ENCODE data around the gene MEF2D. TPM values are rescaled to one million over a fixed set of nuclear protein-coding genes. Genes with fewer than 3 reads are reported as not detected.

MEF2D gene
- total RNA-seq, 1 experiment from 2014 or later: 10.0 TPM

GRCh38 chr1:156480016-156480370 lies 20.6 kb downstream of the MEF2D start:
- no peaks in the 10 kb centered on the region for H3K27me3 ChIP-seq
- no peak overlapping the region for H3K4me3 ChIP-seq
- DNase-seq: no peak
- no peaks in the 10 kb centered on the region for H3K9me3 ChIP-seq (replicated peaks)
- peaks cover 23% of the 10 kb centered on the region for H3K36me3 ChIP-seq
- H3K27ac ChIP-seq: no peak overlapping the region
- H3K4me1 ChIP-seq: peaks cover 14% of the 10 kb centered on the region; the same call in 1 of the 2 replicates

- Histone ChIP-seq H3K9me3 (replicated peaks) (no peaks in the 10 kb centered on the region), H3K27me3 (no peaks in the 10 kb centered on the region), H3K4me1 (peaks cover 14% of the 10 kb centered on the region; the same call in 1 of the 2 replicates), H3K4me3 (no peak overlapping the region), H3K36me3 (peaks cover 26% of the 10 kb centered on the region), H3K27ac (no peak overlapping the region)
- no peak for DNase-seq
Measured at GRCh38 chr1:156479093-156480015, 21.2 kb downstream of the MEF2D start.

- Histone ChIP-seq H3K4me3 (no peak overlapping the region), H3K9me3 (replicated peaks) (no peaks in the 10 kb centered on the region), H3K4me1 (peaks cover 14% of the 10 kb centered on the region; the same call in 1 of the 2 replicates), H3K27ac (no peak overlapping the region), H3K36me3 (peaks cover 36% of the 10 kb centered on the region), H3K27me3 (no peaks in the 10 kb centered on the region)
- DNase-seq: no peak
Measured at GRCh38 chr1:156478250-156478627, 22.3 kb downstream of the MEF2D start.

- DNase-seq: no peak
- H3K4me1 ChIP-seq: peaks cover 14% of the 10 kb centered on the region; the same call in 1 of the 2 replicates
- H3K27me3 ChIP-seq: no peaks in the 10 kb centered on the region
- no peak overlapping the region for H3K4me3 ChIP-seq
- H3K9me3 ChIP-seq (replicated peaks): no peaks in the 10 kb centered on the region
- H3K27ac ChIP-seq: no peak overlapping the region
- H3K36me3 ChIP-seq: peaks cover 36% of the 10 kb centered on the region
Measured at GRCh38 chr1:156477526-156478249, 22.9 kb downstream of the MEF2D start.

- Histone ChIP-seq H3K9me3 (replicated peaks) (no peaks in the 10 kb centered on the region), H3K27ac (no peak overlapping the region; the same call in 1 of the 2 replicates), H3K4me1 (peaks cover 14% of the 10 kb centered on the region; the same call in 1 of the 2 replicates), H3K36me3 (peaks cover 36% of the 10 kb centered on the region), H3K4me3 (no peak overlapping the region), H3K27me3 (no peaks in the 10 kb centered on the region)
- DNase-seq: peak; percentile 53 to 78
Measured at GRCh38 chr1:156476501-156477298, 23.9 kb downstream of the MEF2D start.

- no peak overlapping the region; the same call in 1 of the 2 replicates for H3K27ac ChIP-seq
- peaks cover 30% of the 10 kb centered on the region for H3K36me3 ChIP-seq
- no peak overlapping the region for H3K4me3 ChIP-seq
- no peaks in the 10 kb centered on the region for H3K9me3 ChIP-seq (replicated peaks)
- peak in 1 of 2 experiments; percentile 10 for DNase-seq
- H3K4me1 ChIP-seq: peaks cover 14% of the 10 kb centered on the region; the same call in 1 of the 2 replicates
- no peaks in the 10 kb centered on the region for H3K27me3 ChIP-seq
Measured at GRCh38 chr1:156475568-156476500, 24.7 kb downstream of the MEF2D start.

- H3K36me3 ChIP-seq: peaks cover 24% of the 10 kb centered on the region
- peaks cover 14% of the 10 kb centered on the region; the same call in 1 of the 2 replicates for H3K4me1 ChIP-seq
- H3K4me3 ChIP-seq: no peak overlapping the region
- no peaks in the 10 kb centered on the region for H3K27me3 ChIP-seq
- no peak for DNase-seq
- H3K9me3 ChIP-seq (replicated peaks): no peaks in the 10 kb centered on the region
- no peak overlapping the region for H3K27ac ChIP-seq
Measured at GRCh38 chr1:156474966-156475365, 25.6 kb downstream of the MEF2D start.

- H3K4me1 ChIP-seq: peaks cover 4% of the 10 kb centered on the region; the same call in 1 of the 2 replicates
- no peaks in the 10 kb centered on the region for H3K27me3 ChIP-seq
- H3K4me3 ChIP-seq: no peak overlapping the region
- H3K36me3 ChIP-seq: peaks cover 18% of the 10 kb centered on the region; the same call in 1 of the 2 replicates
- no peak for DNase-seq
- H3K9me3 ChIP-seq (replicated peaks): no peaks in the 10 kb centered on the region
- H3K27ac ChIP-seq: no peak overlapping the region
Measured at GRCh38 chr1:156471496-156472490, 28.8 kb downstream of the MEF2D start.

- Histone ChIP-seq H3K27ac (no peak overlapping the region), H3K36me3 (peaks cover 17% of the 10 kb centered on the region; the same call in 1 of the 2 replicates)
- no peak for DNase-seq
Measured at GRCh38 chr1:156470473-156470872, 30.1 kb downstream of the MEF2D start.

GRCh38 chr1:156468693-156469345 lies 31.8 kb downstream of the MEF2D start:
- no peaks in the 10 kb centered on the region for H3K27me3 ChIP-seq
- H3K27ac ChIP-seq: no peak overlapping the region
- no peaks in the 10 kb centered on the region for H3K4me1 ChIP-seq
- DNase-seq: no peak
- H3K36me3 ChIP-seq: peaks cover 9% of the 10 kb centered on the region; the same call in 1 of the 2 replicates
- no peak overlapping the region for H3K4me3 ChIP-seq
- no peaks in the 10 kb centered on the region for H3K9me3 ChIP-seq (replicated peaks)

More at GRCh38 chr1:156470473-156470872, 30.1 kb downstream of the MEF2D start:
- H3K4me3 ChIP-seq: no peak overlapping the region
- no peaks in the 10 kb centered on the region for H3K9me3 ChIP-seq (replicated peaks)
- no peaks in the 10 kb centered on the region for H3K4me1 ChIP-seq
- H3K27me3 ChIP-seq: no peaks in the 10 kb centered on the region

- peaks cover 3% of the 10 kb centered on the region; the same call in 1 of the 2 replicates for H3K36me3 ChIP-seq
- no peaks in the 10 kb centered on the region for H3K4me1 ChIP-seq
- no peaks in the 10 kb centered on the region for H3K9me3 ChIP-seq (replicated peaks)
- DNase-seq: no peak
- H3K27ac ChIP-seq: no peak overlapping the region
- H3K27me3 ChIP-seq: no peaks in the 10 kb centered on the region
- no peak overlapping the region for H3K4me3 ChIP-seq
Measured at GRCh38 chr1:156467906-156468305, 32.7 kb downstream of the MEF2D start.

GRCh38 chr1:156467385-156467784 lies 33.2 kb downstream of the MEF2D start:
- H3K4me1 ChIP-seq: no peaks in the 10 kb centered on the region

More at GRCh38 chr1:156467385-156467784, 33.2 kb downstream of the MEF2D start:
- H3K36me3 ChIP-seq: peaks cover 3% of the 10 kb centered on the region; the same call in 1 of the 2 replicates
- H3K27ac ChIP-seq: no peak overlapping the region
- H3K27me3 ChIP-seq: no peaks in the 10 kb centered on the region
- H3K9me3 ChIP-seq (replicated peaks): no peaks in the 10 kb centered on the region
- DNase-seq: no peak
- no peak overlapping the region for H3K4me3 ChIP-seq
